SK-N-SH treated with all-trans-retinoic acid at 6 μM for 48 hours (cell line): ENCODE results near the gene BROX.
A peak's percentile ranks its signal among the peaks of the same experiment; 100 is the strongest.

Source experiments
- ATAC-seq: fragments of 200-7000 bp; cut with Tn5 transposase; 3 replicates; pipeline ENCODE4 v1.9.1; 2020; ENCODE audit warnings: mild to moderate bottlenecking, moderate library complexity
- ARNTL ChIP-seq: fragments of 450-650 bp; formaldehyde crosslinking; IDR thresholded peaks from 2 replicates; pipeline ENCODE4 v1.5.0; 2020; ENCODE audit warnings: low read depth, mild to moderate bottlenecking, moderate library complexity, borderline replicate concordance
- BACH2 ChIP-seq: fragments of 250-450 bp; sonication (Bioruptor Pico); IDR thresholded peaks from 2 replicates; pipeline ENCODE4 v1.9.0; 2021; ENCODE audit warnings: mild to moderate bottlenecking, borderline replicate concordance
- CSDC2 ChIP-seq: fragments of 250-450 bp; sonication (Bioruptor Pico); IDR thresholded peaks from 2 replicates; pipeline ENCODE4 v1.5.0; 2020; ENCODE audit warnings: mild to moderate bottlenecking, moderate library complexity
- ESRRG ChIP-seq: fragments of 250-450 bp; sonication (Bioruptor Pico); IDR thresholded peaks from 2 replicates; pipeline ENCODE4 v1.6.1; 2021; ENCODE audit warnings: mild to moderate bottlenecking
- ISL1 ChIP-seq: fragments of 250-450 bp; sonication (Bioruptor Pico); IDR thresholded peaks from 2 replicates; pipeline ENCODE4 v2.1.2; 2022; ENCODE audit warnings: mild to moderate bottlenecking, moderate library complexity
- PPARA ChIP-seq: fragments of 250-450 bp; sonication (Bioruptor Pico); IDR thresholded peaks from 2 replicates; pipeline ENCODE4 v1.5.0; 2020; ENCODE audit warnings: mild to moderate bottlenecking, borderline replicate concordance
- RARB ChIP-seq: fragments of 250-450 bp; sonication (Bioruptor Pico); IDR thresholded peaks from 2 replicates; pipeline ENCODE4 v1.8.0; 2021; ENCODE audit warnings: mild to moderate bottlenecking, moderate library complexity
- SNAI2 ChIP-seq: fragments of 250-450 bp; sonication (Bioruptor Pico); IDR thresholded peaks from 2 replicates; pipeline ENCODE4 v1.5.0; 2020; ENCODE audit warnings: mild to moderate bottlenecking, moderate library complexity
- TCF4 ChIP-seq: fragments of 250-450 bp; sonication (Bioruptor Pico); IDR thresholded peaks from 2 replicates; pipeline ENCODE4 v1.8.0; 2021; ENCODE audit warnings: mild to moderate bottlenecking, moderate library complexity, borderline replicate concordance
- TOX ChIP-seq: fragments of 250-450 bp; sonication (Bioruptor Pico); IDR thresholded peaks from 2 replicates; pipeline ENCODE4 v1.8.0; 2021; ENCODE audit warnings: mild to moderate bottlenecking, moderate library complexity, borderline replicate concordance
- ZC3H10 ChIP-seq: fragments of 250-450 bp; sonication (Bioruptor Pico); IDR thresholded peaks from 2 replicates; pipeline ENCODE4 v1.5.1; 2021; ENCODE audit warnings: mild to moderate bottlenecking, moderate library complexity
- ZFP3 ChIP-seq: fragments of 250-450 bp; sonication (Bioruptor Pico); IDR thresholded peaks from 2 replicates; pipeline ENCODE4 v1.5.0; 2020; ENCODE audit warnings: mild to moderate bottlenecking, moderate library complexity
- ZFP30 ChIP-seq: fragments of 450-650 bp; formaldehyde crosslinking; IDR thresholded peaks from 2 replicates; pipeline ENCODE4 v1.5.0; 2022; ENCODE audit warnings: mild to moderate bottlenecking, moderate library complexity
- ZNF70 ChIP-seq: fragments of 450-650 bp; formaldehyde crosslinking; IDR thresholded peaks from 2 replicates; pipeline ENCODE4 v1.5.0; 2020; ENCODE audit warnings: mild to moderate bottlenecking, moderate library complexity
- ZNF8 ChIP-seq: fragments of 450-650 bp; formaldehyde crosslinking; IDR thresholded peaks from 2 replicates; pipeline ENCODE4 v1.5.0; 2020; ENCODE audit warnings: mild to moderate bottlenecking, moderate library complexity
- TF ChIP-seq, protein P1 (sequence below): fragments of 250-450 bp; sonication (Bioruptor Pico); IDR thresholded peaks from 2 replicates; pipeline ENCODE4 v1.8.0; 2020; ENCODE audit warnings: mild to moderate bottlenecking, moderate library complexity, borderline replicate concordance
- TF ChIP-seq, protein P2 (sequence below): fragments of 250-450 bp; sonication (Bioruptor Pico); IDR thresholded peaks from 2 replicates; pipeline ENCODE4 v1.8.0; 2021; ENCODE audit warnings: low read depth, mild to moderate bottlenecking, moderate library complexity, borderline replicate concordance
- TF ChIP-seq, protein P3 (sequence below): fragments of 250-450 bp; sonication (Bioruptor Pico); IDR thresholded peaks from 2 replicates; pipeline ENCODE4 v1.5.1; 2020; ENCODE audit warnings: low read depth, mild to moderate bottlenecking, moderate library complexity
- TF ChIP-seq, protein P4 (sequence below): fragments of 250-450 bp; sonication (Bioruptor Pico); IDR thresholded peaks from 2 replicates; pipeline ENCODE4 v1.5.1; 2021; ENCODE audit warnings: mild to moderate bottlenecking, moderate library complexity

BROX gene, protein sequence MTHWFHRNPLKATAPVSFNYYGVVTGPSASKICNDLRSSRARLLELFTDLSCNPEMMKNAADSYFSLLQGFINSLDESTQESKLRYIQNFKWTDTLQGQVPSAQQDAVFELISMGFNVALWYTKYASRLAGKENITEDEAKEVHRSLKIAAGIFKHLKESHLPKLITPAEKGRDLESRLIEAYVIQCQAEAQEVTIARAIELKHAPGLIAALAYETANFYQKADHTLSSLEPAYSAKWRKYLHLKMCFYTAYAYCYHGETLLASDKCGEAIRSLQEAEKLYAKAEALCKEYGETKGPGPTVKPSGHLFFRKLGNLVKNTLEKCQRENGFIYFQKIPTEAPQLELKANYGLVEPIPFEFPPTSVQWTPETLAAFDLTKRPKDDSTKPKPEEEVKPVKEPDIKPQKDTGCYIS

DNA sequence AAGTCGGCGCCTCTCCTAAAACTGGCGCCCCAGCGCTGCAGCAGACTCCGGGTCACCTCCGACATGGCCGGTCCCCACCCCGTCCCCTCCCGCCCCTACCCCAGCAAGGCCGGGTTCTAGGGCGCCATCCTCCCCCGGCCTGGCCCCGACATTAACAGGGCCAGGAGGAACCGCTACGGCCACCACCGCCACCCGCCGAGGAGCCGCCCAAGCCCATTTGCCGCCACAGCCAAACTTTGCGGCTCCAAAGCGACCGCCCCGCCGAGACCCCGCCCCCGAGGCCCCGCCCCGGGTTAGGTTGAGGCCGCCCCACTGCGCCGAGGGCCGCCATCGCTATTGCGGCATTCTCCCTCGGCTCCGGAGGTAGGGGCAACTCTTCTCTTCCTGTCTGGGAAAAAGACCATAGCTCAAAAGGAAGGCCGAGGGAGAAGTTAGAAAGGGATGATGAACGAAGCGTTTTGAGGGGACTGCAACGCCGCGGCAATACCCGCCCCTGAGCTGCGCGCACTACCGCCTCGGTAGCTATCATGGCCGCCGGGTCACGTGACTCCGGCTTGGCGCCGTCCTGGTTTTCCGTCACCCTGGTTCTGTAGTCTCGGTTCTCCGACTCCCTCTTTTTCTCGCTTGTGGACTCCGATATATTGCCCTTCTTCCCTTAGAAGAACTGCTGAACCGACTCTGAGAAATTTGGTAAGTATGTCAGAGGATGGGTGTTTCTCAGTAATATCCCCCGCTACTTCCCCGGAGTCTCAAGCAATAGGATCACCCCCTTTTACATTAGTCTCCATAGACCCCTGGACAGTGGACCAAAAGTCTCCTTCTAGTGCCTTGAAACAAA lies at the start of gene BROX, which contains the start of gene AIDA:
TSS of gene BROX (plus strand) at position 312 of the 838 bp plus-strand sequence. CDS start 3,136 bp downstream, outside the sequence.
TSS of gene AIDA (minus strand) at position 239 of the 838 bp plus-strand sequence. CDS start at position 65, 174 bp downstream.
- ATAC-seq, result peak; percentile 88
- no peak for TF ChIP-seq ZNF70 (CRISPR knock-in tag)
- TF ChIP-seq ESRRG (CRISPR knock-in tag), result no peak
- TF ChIP-seq, protein P1, sequence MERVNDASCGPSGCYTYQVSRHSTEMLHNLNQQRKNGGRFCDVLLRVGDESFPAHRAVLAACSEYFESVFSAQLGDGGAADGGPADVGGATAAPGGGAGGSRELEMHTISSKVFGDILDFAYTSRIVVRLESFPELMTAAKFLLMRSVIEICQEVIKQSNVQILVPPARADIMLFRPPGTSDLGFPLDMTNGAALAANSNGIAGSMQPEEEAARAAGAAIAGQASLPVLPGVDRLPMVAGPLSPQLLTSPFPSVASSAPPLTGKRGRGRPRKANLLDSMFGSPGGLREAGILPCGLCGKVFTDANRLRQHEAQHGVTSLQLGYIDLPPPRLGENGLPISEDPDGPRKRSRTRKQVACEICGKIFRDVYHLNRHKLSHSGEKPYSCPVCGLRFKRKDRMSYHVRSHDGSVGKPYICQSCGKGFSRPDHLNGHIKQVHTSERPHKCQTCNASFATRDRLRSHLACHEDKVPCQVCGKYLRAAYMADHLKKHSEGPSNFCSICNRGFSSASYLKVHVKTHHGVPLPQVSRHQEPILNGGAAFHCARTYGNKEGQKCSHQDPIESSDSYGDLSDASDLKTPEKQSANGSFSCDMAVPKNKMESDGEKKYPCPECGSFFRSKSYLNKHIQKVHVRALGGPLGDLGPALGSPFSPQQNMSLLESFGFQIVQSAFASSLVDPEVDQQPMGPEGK (CRISPR knock-in tag), result no peak
- peak; percentile 51; the same call in 1 of the 2 replicates for TF ChIP-seq ZC3H10 (CRISPR knock-in tag)
- TF ChIP-seq, protein P2, sequence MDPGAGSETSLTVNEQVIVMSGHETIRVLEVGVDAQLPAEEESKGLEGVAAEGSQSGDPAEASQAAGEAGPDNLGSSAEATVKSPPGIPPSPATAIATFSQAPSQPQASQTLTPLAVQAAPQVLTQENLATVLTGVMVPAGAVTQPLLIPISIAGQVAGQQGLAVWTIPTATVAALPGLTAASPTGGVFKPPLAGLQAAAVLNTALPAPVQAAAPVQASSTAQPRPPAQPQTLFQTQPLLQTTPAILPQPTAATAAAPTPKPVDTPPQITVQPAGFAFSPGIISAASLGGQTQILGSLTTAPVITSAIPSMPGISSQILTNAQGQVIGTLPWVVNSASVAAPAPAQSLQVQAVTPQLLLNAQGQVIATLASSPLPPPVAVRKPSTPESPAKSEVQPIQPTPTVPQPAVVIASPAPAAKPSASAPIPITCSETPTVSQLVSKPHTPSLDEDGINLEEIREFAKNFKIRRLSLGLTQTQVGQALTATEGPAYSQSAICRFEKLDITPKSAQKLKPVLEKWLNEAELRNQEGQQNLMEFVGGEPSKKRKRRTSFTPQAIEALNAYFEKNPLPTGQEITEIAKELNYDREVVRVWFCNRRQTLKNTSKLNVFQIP (CRISPR knock-in tag), result 0 out of 2 replicates have a peak, but pooled peaks have one; percentile 58
- TF ChIP-seq, all 23 proteins: peak for 2

DNA sequence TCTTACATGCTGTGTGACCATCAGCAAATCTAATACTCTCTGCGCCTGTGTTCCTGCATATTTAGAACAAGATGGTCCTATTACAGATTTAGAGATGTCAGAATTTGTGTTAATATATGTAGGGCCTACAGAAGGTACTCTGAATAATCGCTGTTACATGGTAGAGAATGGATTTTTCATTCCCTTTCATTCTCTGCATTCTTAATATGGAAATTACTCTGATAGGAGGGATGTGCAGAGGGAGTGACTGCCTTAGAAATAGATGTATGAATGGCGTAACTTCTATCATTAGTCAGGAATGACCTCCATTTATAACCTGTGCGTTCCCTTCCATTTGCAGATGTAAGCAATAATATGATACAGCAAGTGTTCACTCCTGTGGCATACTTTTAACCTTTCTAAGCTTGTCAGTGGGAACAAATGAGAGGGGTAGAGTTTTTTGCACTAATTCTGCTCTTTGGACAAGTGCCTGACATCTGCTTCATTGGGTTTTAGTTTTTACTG lies 48.9 kb upstream of the BROX start:
- no peak for ATAC-seq
- no peak for TF ChIP-seq ZFP30 (CRISPR knock-in tag)
- TF ChIP-seq, protein P3, sequence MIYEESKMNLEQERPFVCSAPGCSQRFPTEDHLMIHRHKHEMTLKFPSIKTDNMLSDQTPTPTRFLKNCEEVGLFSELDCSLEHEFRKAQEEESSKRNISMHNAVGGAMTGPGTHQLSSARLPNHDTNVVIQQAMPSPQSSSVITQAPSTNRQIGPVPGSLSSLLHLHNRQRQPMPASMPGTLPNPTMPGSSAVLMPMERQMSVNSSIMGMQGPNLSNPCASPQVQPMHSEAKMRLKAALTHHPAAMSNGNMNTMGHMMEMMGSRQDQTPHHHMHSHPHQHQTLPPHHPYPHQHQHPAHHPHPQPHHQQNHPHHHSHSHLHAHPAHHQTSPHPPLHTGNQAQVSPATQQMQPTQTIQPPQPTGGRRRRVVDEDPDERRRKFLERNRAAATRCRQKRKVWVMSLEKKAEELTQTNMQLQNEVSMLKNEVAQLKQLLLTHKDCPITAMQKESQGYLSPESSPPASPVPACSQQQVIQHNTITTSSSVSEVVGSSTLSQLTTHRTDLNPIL, result no peak
- TF ChIP-seq ISL1 (CRISPR knock-in tag), result no peak
- no peak for TF ChIP-seq ESRRG (CRISPR knock-in tag)
- no peak for TF ChIP-seq PPARA
- TF ChIP-seq, protein P2 (CRISPR knock-in tag), result no peak
- TF ChIP-seq ZC3H10 (CRISPR knock-in tag), result no peak
- TF ChIP-seq ARNTL (CRISPR knock-in tag), result no peak
- no peak for TF ChIP-seq RARB (CRISPR knock-in tag)
- TF ChIP-seq CSDC2 (CRISPR knock-in tag), result no peak
- no peak for TF ChIP-seq ZNF8 (CRISPR knock-in tag)

DNA sequence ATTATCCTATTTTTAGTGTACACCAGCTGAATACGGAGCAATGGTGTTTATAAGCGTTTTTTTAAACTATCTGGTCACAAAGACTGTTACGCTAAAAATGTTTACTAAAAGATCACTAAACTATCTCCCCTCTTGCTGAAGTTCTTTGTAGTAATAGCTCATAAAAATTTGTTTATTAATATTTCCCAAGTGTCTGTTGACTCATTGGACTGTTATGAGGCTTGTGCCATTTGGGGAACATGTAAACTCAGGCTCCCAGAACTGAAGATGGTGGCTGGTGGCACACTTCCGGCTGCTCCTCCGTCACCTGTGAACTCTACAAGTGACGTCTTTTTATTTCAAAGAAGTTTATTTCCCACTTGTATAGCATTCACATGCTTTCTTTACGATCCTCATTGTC lies 46.4 kb upstream of the BROX start:
- no peak for ATAC-seq
- TF ChIP-seq, protein P1 (CRISPR knock-in tag), result no peak
- TF ChIP-seq SNAI2 (CRISPR knock-in tag), result no peak
- TF ChIP-seq ESRRG (CRISPR knock-in tag), result no peak
- no peak for TF ChIP-seq ARNTL (CRISPR knock-in tag)
- TF ChIP-seq, protein P3, result no peak
- no peak for TF ChIP-seq ZC3H10 (CRISPR knock-in tag)
- no peak for TF ChIP-seq BACH2
- TF ChIP-seq TOX (CRISPR knock-in tag), result no peak
- TF ChIP-seq, protein P4, sequence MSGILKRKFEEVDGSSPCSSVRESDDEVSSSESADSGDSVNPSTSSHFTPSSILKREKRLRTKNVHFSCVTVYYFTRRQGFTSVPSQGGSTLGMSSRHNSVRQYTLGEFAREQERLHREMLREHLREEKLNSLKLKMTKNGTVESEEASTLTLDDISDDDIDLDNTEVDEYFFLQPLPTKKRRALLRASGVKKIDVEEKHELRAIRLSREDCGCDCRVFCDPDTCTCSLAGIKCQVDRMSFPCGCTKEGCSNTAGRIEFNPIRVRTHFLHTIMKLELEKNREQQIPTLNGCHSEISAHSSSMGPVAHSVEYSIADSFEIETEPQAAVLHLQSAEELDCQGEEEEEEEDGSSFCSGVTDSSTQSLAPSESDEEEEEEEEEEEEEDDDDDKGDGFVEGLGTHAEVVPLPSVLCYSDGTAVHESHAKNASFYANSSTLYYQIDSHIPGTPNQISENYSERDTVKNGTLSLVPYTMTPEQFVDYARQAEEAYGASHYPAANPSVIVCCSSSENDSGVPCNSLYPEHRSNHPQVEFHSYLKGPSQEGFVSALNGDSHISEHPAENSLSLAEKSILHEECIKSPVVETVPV, result no peak
- TF ChIP-seq ZFP30 (CRISPR knock-in tag), result no peak
- TF ChIP-seq ZNF8 (CRISPR knock-in tag), result no peak
- TF ChIP-seq ZFP3, result no peak
- no peak for TF ChIP-seq TCF4
